HG02981 (cell line): ENCODE data around the gene GIPC1.

ENCODE experiments used
- ATAC-seq: cut with Tn5 transposase; IDR thresholded peaks from one replicate; pipeline ENCODE4 v1.9.1; 2021; ENCODE audit warnings: mild to moderate bottlenecking, moderate library complexity; ENCODE audit not compliant: unreplicated experiment

Gene GIPC1

GRCh38 chr19:14494910-14495671 lies 836 bp downstream of the GIPC1 start:
- no peak for ATAC-seq

- no peak for ATAC-seq
These were observed 1.5 kb downstream of the GIPC1 start for GRCh38 chr19:14494411-14494810.

- ATAC-seq = no peak
These were observed 3.1 kb downstream of the GIPC1 start for GRCh38 chr19:14492756-14493337.

- no peak for ATAC-seq
These were observed 8.4 kb downstream of the GIPC1 start for GRCh38 chr19:14487370-14488125.

- no peak for ATAC-seq
These were observed 13.6 kb downstream of the GIPC1 start for GRCh38 chr19:14482172-14482941.

- no peak for ATAC-seq
These were observed 15.2 kb downstream of the GIPC1 start for GRCh38 chr19:14480700-14481079.

GRCh38 chr19:14479975-14480699 lies 15.8 kb downstream of the GIPC1 start:
- no peak for ATAC-seq

- ATAC-seq = no peak
These were observed 16.5 kb downstream of the GIPC1 start for GRCh38 chr19:14479309-14479974.

- ATAC-seq = no peak
These were observed 17.8 kb downstream of the GIPC1 start for GRCh38 chr19:14478113-14478545.

- no peak for ATAC-seq
These were observed 18.4 kb downstream of the GIPC1 start for GRCh38 chr19:14477418-14478112.

GRCh38 chr19:14476673-14477401 lies 19.1 kb downstream of the GIPC1 start:
- no peak for ATAC-seq

GRCh38 chr19:14476327-14476672 lies 19.6 kb downstream of the GIPC1 start:
- ATAC-seq = no peak

- no peak for ATAC-seq
These were observed 20.5 kb downstream of the GIPC1 start, which contains the start of gene PTGER1 for GRCh38 chr19:14475251-14476073. TSS of gene PTGER1 (minus strand) at chr19:14475354. CDS start at chr19:14474320, 1,034 bp downstream.

- ATAC-seq = no peak
These were observed 21.1 kb downstream of the GIPC1 start for GRCh38 chr19:14474827-14475226.

GRCh38 chr19:14473978-14474578 lies 21.8 kb downstream of the GIPC1 start:
- ATAC-seq = no peak

- ATAC-seq = no peak
These were observed 22.6 kb downstream of the GIPC1 start for GRCh38 chr19:14473073-14473977.
